ENCODE results near the gene NEU2.

The NEU2 gene

GRCh38 chr2:233032551-233033320 lies at the start of gene NEU2:
NEU2 (plus strand) TSS chr2:233032672; CDS start chr2:233032672, 0 bp downstream.
- no peak for DNase-seq

- DNase-seq = no peak
Observed at GRCh38 chr2:232982926-232983668, 49.4 kb upstream of the NEU2 start.

GRCh38 chr2:232983669-232984140 lies 48.8 kb upstream of the NEU2 start:
- no peak for DNase-seq

GRCh38 chr2:232984451-232985207 lies 47.8 kb upstream of the NEU2 start:
- no peak for DNase-seq

- DNase-seq = no peak
Observed at GRCh38 chr2:232986155-232986554, 46.3 kb upstream of the NEU2 start.

- no peak for DNase-seq
Observed at GRCh38 chr2:232993231-232993821, 39.1 kb upstream of the NEU2 start.

- DNase-seq = no peak
Observed at GRCh38 chr2:232994446-232994845, 38.0 kb upstream of the NEU2 start.

- no peak for DNase-seq
Observed at GRCh38 chr2:232997749-232998665, 34.5 kb upstream of the NEU2 start.

- no peak for DNase-seq
Observed at GRCh38 chr2:232998666-232998985, 33.8 kb upstream of the NEU2 start.

GRCh38 chr2:232999354-232999753 lies 33.1 kb upstream of the NEU2 start:
- DNase-seq = no peak

GRCh38 chr2:233000886-233001750 lies 31.4 kb upstream of the NEU2 start:
- no peak for DNase-seq

GRCh38 chr2:233002829-233003657 lies 29.4 kb upstream of the NEU2 start:
- DNase-seq = no peak

- DNase-seq = no peak
Observed at GRCh38 chr2:233003658-233004555, 28.6 kb upstream of the NEU2 start.

GRCh38 chr2:233005096-233005495 lies 27.4 kb upstream of the NEU2 start:
- DNase-seq = no peak

GRCh38 chr2:233006648-233007047 lies 25.8 kb upstream of the NEU2 start:
- no peak for DNase-seq

GRCh38 chr2:233007270-233007669 lies 25.2 kb upstream of the NEU2 start:
- no peak for DNase-seq

GRCh38 chr2:233007739-233008138 lies 24.7 kb upstream of the NEU2 start:
- DNase-seq = no peak

- no peak for DNase-seq
Observed at GRCh38 chr2:233009661-233010060, 22.8 kb upstream of the NEU2 start.
